Dermis microvascular lymphatic vessel endothelial cell (primary cell): ENCODE results near the gene PLAGL1. TPM values are rescaled to one million over a fixed set of nuclear protein-coding genes. Genes with fewer than 3 reads are reported as not detected.
A peak's percentile ranks its signal among the peaks of the same experiment; 100 is the strongest.
"Not testable (repeated sequence)": the region's sequence is repeated elsewhere in the genome, so short reads cannot be mapped to it uniquely, and the experiment has no call there.

Experiments used
- DNase-seq, 2 donors: peaks; one replicate each; pipeline versions ENCODE4 v3.0.0 to v3.0.0-alpha.2; 2010; ENCODE audit warnings: low read depth in 2 of 2
- total RNA-seq: library from RNA; depleted of rRNA; stranded (reverse); fragments of >200 nt; gene quantifications from 2 replicates; pipeline ENCODE4 v1.2.1, GENCODE V29; 2014

PLAGL1 gene
- total RNA-seq, 1 donor from 2014 or later, result 3.0 TPM

GRCh38 chr6:144009628-144010027, 1.6 kb upstream of the PLAGL1 start:
- not testable (repeated sequence) for DNase-seq

GRCh38 chr6:144008846-144009245, 787 bp upstream of the PLAGL1 start:
- no peak for DNase-seq

- DNase-seq, result peak in 1 of 2 donors; percentile 6
Measured at GRCh38 chr6:144007478-144008119, 460 bp downstream of the PLAGL1 start.

- peak in 1 of 2 donors; percentile 55 for DNase-seq
Measured at GRCh38 chr6:144006736-144007477, 1.2 kb downstream of the PLAGL1 start.

GRCh38 chr6:143999406-143999805, 8.7 kb downstream of the PLAGL1 start:
- no peak for DNase-seq

GRCh38 chr6:143998686-143999085, 9.4 kb downstream of the PLAGL1 start:
- DNase-seq, result no peak

- no peak for DNase-seq
Measured at GRCh38 chr6:143993965-143994646, 14.0 kb downstream of the PLAGL1 start.

GRCh38 chr6:143992285-143992684, 15.8 kb downstream of the PLAGL1 start:
- DNase-seq, result no peak

GRCh38 chr6:143986463-143987065, 21.5 kb downstream of the PLAGL1 start:
- DNase-seq, result no peak

- DNase-seq, result no peak
Measured at GRCh38 chr6:143984666-143985065, 23.4 kb downstream of the PLAGL1 start.

- no peak for DNase-seq
Measured at GRCh38 chr6:143982968-143983367, 25.1 kb downstream of the PLAGL1 start.

GRCh38 chr6:143980921-143981320, 27.1 kb downstream of the PLAGL1 start:
- DNase-seq, result no peak

- DNase-seq, result no peak
Measured at GRCh38 chr6:143976806-143977349, 31.2 kb downstream of the PLAGL1 start.

GRCh38 chr6:143974089-143974488, 34.0 kb downstream of the PLAGL1 start:
- no peak for DNase-seq

GRCh38 chr6:143973097-143973966, 34.7 kb downstream of the PLAGL1 start:
- DNase-seq, result no peak

GRCh38 chr6:143971482-143972205, 36.4 kb downstream of the PLAGL1 start:
- no peak for DNase-seq

GRCh38 chr6:143970456-143971218, 37.4 kb downstream of the PLAGL1 start:
- no peak for DNase-seq

- no peak for DNase-seq
Measured at GRCh38 chr6:143969077-143969476, 39.0 kb downstream of the PLAGL1 start.

- no peak for DNase-seq
Measured at GRCh38 chr6:143967706-143968376, 40.2 kb downstream of the PLAGL1 start.
